Cardiac muscle cell (in vitro differentiated cells and primary cell): Measurements from ENCODE around the gene UBXN11. TPM values are rescaled to one million over a fixed set of nuclear protein-coding genes. Genes with fewer than 3 reads are reported as not detected.

Source experiments
- DNase-seq, 2 donors: peaks; one replicate each; pipeline versions ENCODE4 v3.0.0 to v3.0.0-alpha.2; 2010 to 2017; ENCODE audit warnings: low read depth in 1 of 2, low spot score in 1 of 2
- H3K27ac ChIP-seq: fragments of 200-600 bp; sonication (generic); 2 replicates; pipeline ENCODE4 v1.5.1; 2016
- H3K27me3 ChIP-seq: fragments of 200-600 bp; sonication (generic); 2 replicates; pipeline ENCODE4 v1.6.0; 2016; ENCODE audit warnings: control low read depth
- H3K36me3 ChIP-seq: fragments of 200-600 bp; sonication (generic); 2 replicates; pipeline ENCODE4 v1.5.1; 2016; ENCODE audit warnings: control low read depth
- H3K4me1 ChIP-seq: fragments of 200-600 bp; sonication (generic); 2 replicates; pipeline ENCODE4 v1.8.1; 2017; ENCODE audit warnings: low read depth, mild to moderate bottlenecking, mixed run types
- H3K4me3 ChIP-seq: fragments of 200-600 bp; sonication (generic); 2 replicates; pipeline ENCODE4 v1.5.1; 2016; ENCODE audit warnings: mild to moderate bottlenecking
- H3K9me3 ChIP-seq: fragments of 200-600 bp; sonication (generic); 2 replicates; pipeline ENCODE4 v1.5.1; 2017; ENCODE audit warnings: low read depth, mild to moderate bottlenecking, control low read depth
- CTCF ChIP-seq: IDR thresholded peaks from 2 replicates; pipeline ENCODE4 v1.5.1; 2012; ENCODE audit warnings: low read depth, mild to moderate bottlenecking, low read length
- polyA plus RNA-seq: library from polyadenylated mRNA; unstranded; fragments of >200 nt; fragmentation: Nextera tagmentation; extraction: Ambion mirVana; gene quantifications from 2 replicates; pipeline ENCODE4 v1.2.1, GENCODE V29; 2016
- total RNA-seq: library from RNA; depleted of rRNA; stranded (reverse); fragments of >200 nt; gene quantifications from 2 replicates; pipeline ENCODE4 v1.2.3, GENCODE V29; 2016

Gene UBXN11
- total and polyA plus RNA-seq, 2 experiments from 2014 or later = 21.1 to 41.3 TPM

GRCh38 chr1:26288311-26288941 lies 18.0 kb downstream of the UBXN11 start:
- no peak overlapping the region for H3K27ac ChIP-seq
- H3K36me3 ChIP-seq = no peaks in the 10 kb centered on the region
- no peak for DNase-seq
- no peaks in the 10 kb centered on the region for H3K27me3 ChIP-seq
- no peak overlapping the region for H3K4me3 ChIP-seq
- H3K4me1 ChIP-seq = no peaks in the 10 kb centered on the region
- no peak for TF ChIP-seq CTCF
- H3K9me3 ChIP-seq = no peaks in the 10 kb centered on the region

- H3K36me3 ChIP-seq = no peaks in the 10 kb centered on the region
- no peaks in the 10 kb centered on the region for H3K27me3 ChIP-seq
- DNase-seq = no peak
- TF ChIP-seq CTCF = no peak
- H3K4me1 ChIP-seq = no peaks in the 10 kb centered on the region
- H3K4me3 ChIP-seq = no peak overlapping the region
- H3K9me3 ChIP-seq = no peaks in the 10 kb centered on the region
- H3K27ac ChIP-seq = no peak overlapping the region
These were observed 18.6 kb downstream of the UBXN11 start for GRCh38 chr1:26287811-26288210.

GRCh38 chr1:26287033-26287711 lies 19.3 kb downstream of the UBXN11 start:
- TF ChIP-seq CTCF = no peak
- H3K4me3 ChIP-seq = no peak overlapping the region
- no peak for DNase-seq
- H3K9me3 ChIP-seq = no peaks in the 10 kb centered on the region
- no peaks in the 10 kb centered on the region for H3K27me3 ChIP-seq
- H3K36me3 ChIP-seq = no peaks in the 10 kb centered on the region
- H3K27ac ChIP-seq = no peak overlapping the region
- H3K4me1 ChIP-seq = no peaks in the 10 kb centered on the region

GRCh38 chr1:26286064-26286416 lies 20.4 kb downstream of the UBXN11 start:
- no peak overlapping the region for H3K27ac ChIP-seq
- no peaks in the 10 kb centered on the region for H3K27me3 ChIP-seq
- no peaks in the 10 kb centered on the region for H3K9me3 ChIP-seq
- DNase-seq = no peak
- no peak for TF ChIP-seq CTCF
- H3K36me3 ChIP-seq = no peaks in the 10 kb centered on the region
- H3K4me3 ChIP-seq = no peak overlapping the region
- H3K4me1 ChIP-seq = peaks cover 7% of the 10 kb centered on the region

GRCh38 chr1:26285366-26286063 lies 20.9 kb downstream of the UBXN11 start:
- no peaks in the 10 kb centered on the region for H3K36me3 ChIP-seq
- H3K4me1 ChIP-seq = peaks cover 7% of the 10 kb centered on the region
- TF ChIP-seq CTCF = peak; percentile 31
- no peak overlapping the region for H3K4me3 ChIP-seq
- no peaks in the 10 kb centered on the region for H3K9me3 ChIP-seq
- peak in 1 of 2 donors; percentile 52 for DNase-seq
- no peaks in the 10 kb centered on the region for H3K27me3 ChIP-seq
- H3K27ac ChIP-seq = no peak overlapping the region
